Hematopoietic multipotent progenitor cell (in vitro differentiated cells): ENCODE results near the gene TUBB8B. TPM values are rescaled to one million over a fixed set of nuclear protein-coding genes. Genes with fewer than 3 reads are reported as not detected.
"Not testable (repeated sequence)": the region's sequence is repeated elsewhere in the genome, so short reads cannot be mapped to it uniquely, and the experiment has no call there.

ENCODE experiments used
- DNase-seq, 3 donors: peaks; one replicate each; pipeline ENCODE4 v3.0.0-alpha.2; 2011 to 2015; ENCODE audit warnings: low read depth in 2 of 3, low spot score in 2 of 3
- small RNA-seq: library from RNA; depleted of rRNA; stranded (forward); fragments of <200 nt; gene quantifications from one replicate; pipeline ENCODE3, GENCODE V24; 2012
- total RNA-seq: library from RNA; depleted of rRNA; stranded (reverse); fragments of >200 nt; gene quantifications from one replicate; pipeline ENCODE4 v1.2.3, GENCODE V29; 2012

The TUBB8B gene
- total RNA-seq, 1 donor = not detected

- DNase-seq = not testable (repeated sequence)
Observed at GRCh38 chr18:13177-13576, 36.2 kb downstream of the TUBB8B start.

GRCh38 chr18:12773-13172, 36.6 kb downstream of the TUBB8B start:
- not testable (repeated sequence) for DNase-seq

- DNase-seq = not testable (repeated sequence)
Observed at GRCh38 chr18:11383-12274, 37.8 kb downstream of the TUBB8B start.

- not testable (repeated sequence) for DNase-seq
Observed at GRCh38 chr18:10624-11184, 38.7 kb downstream of the TUBB8B start.

GRCh38 chr18:9937-10336, 39.5 kb downstream of the TUBB8B start:
- DNase-seq = not testable (repeated sequence)

Small RNA genes within 50 kb of the gene (small RNA-seq; reads per million reads assigned to genes)
- gene AP001005.2 = not detected

Other genes with a start within 250 kb of the TUBB8B start
- 11.3 TPM for gene USP14, start 108.9 kb upstream of the TUBB8B start, total RNA-seq
- gene THOC1, start 218.4 kb upstream of the TUBB8B start, total RNA-seq = 30.4 TPM